Neural cell (in vitro differentiated cells): Measurements from ENCODE around the gene EPS8L2.

Experiments used
- EP300 ChIP-seq: fragments of 450-650 bp; conservative IDR thresholded peaks from 2 replicates; pipeline ENCODE4 v1.6.1; 2014; ENCODE audit warnings: antibody characterized with exemption, mild to moderate bottlenecking, moderate library complexity; ENCODE audit not compliant: poor library complexity, severe bottlenecking
- POLR2AphosphoS5 ChIP-seq: IDR thresholded peaks from 2 replicates; pipeline ENCODE4 v1.6.1; 2012
- RAD21 ChIP-seq: fragments of 450-650 bp; conservative IDR thresholded peaks from 2 replicates; pipeline ENCODE4 v1.6.1; 2014; ENCODE audit warnings: antibody characterized with exemption, mild to moderate bottlenecking, moderate library complexity
- SMC3 ChIP-seq: fragments of 450-650 bp; conservative IDR thresholded peaks from 2 replicates; pipeline ENCODE4 v1.6.1; 2014; ENCODE audit warnings: antibody characterized with exemption, mild to moderate bottlenecking, moderate library complexity; ENCODE audit not compliant: poor library complexity
- TAF1 ChIP-seq: IDR thresholded peaks from 2 replicates; pipeline ENCODE4 v1.6.1; 2012; ENCODE audit warnings: low read depth
- TF ChIP-seq, protein P1 (sequence below): fragments of 450-650 bp; IDR thresholded peaks from 2 replicates; pipeline ENCODE4 v1.5.1; 2014; ENCODE audit warnings: antibody characterized with exemption, mild to moderate bottlenecking, moderate library complexity; ENCODE audit not compliant: poor library complexity, severe bottlenecking
- TF ChIP-seq, protein P2 (sequence below): IDR thresholded peaks from 2 replicates; pipeline ENCODE4 v1.6.1; 2012; ENCODE audit warnings: borderline replicate concordance

DNA sequence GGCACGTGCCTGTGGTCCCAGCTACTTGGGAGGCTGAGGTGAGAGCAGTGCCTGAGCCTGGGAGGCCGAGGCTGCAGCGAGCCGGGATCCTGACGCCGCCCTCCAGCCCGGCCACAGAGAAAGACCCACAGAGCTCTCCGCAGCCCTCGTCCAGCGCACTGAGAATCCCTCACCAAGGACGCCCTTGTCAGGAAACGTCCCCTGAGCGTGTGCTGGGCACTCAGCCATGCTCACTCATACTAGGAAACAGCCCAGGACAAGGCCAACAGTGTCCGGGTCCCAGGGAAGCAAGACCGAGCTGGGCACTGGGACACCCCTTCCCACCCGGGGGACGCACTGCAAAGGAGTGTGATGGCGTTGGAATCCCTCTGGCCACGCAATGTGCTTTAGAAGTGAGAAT, 25.6 kb upstream of the EPS8L2 start:
- no peak for TF ChIP-seq TAF1
- TF ChIP-seq, protein P1, sequence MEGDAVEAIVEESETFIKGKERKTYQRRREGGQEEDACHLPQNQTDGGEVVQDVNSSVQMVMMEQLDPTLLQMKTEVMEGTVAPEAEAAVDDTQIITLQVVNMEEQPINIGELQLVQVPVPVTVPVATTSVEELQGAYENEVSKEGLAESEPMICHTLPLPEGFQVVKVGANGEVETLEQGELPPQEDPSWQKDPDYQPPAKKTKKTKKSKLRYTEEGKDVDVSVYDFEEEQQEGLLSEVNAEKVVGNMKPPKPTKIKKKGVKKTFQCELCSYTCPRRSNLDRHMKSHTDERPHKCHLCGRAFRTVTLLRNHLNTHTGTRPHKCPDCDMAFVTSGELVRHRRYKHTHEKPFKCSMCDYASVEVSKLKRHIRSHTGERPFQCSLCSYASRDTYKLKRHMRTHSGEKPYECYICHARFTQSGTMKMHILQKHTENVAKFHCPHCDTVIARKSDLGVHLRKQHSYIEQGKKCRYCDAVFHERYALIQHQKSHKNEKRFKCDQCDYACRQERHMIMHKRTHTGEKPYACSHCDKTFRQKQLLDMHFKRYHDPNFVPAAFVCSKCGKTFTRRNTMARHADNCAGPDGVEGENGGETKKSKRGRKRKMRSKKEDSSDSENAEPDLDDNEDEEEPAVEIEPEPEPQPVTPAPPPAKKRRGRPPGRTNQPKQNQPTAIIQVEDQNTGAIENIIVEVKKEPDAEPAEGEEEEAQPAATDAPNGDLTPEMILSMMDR, result no peak
- TF ChIP-seq SMC3, result no peak
- TF ChIP-seq POLR2AphosphoS5, result no peak
- TF ChIP-seq, protein P2, sequence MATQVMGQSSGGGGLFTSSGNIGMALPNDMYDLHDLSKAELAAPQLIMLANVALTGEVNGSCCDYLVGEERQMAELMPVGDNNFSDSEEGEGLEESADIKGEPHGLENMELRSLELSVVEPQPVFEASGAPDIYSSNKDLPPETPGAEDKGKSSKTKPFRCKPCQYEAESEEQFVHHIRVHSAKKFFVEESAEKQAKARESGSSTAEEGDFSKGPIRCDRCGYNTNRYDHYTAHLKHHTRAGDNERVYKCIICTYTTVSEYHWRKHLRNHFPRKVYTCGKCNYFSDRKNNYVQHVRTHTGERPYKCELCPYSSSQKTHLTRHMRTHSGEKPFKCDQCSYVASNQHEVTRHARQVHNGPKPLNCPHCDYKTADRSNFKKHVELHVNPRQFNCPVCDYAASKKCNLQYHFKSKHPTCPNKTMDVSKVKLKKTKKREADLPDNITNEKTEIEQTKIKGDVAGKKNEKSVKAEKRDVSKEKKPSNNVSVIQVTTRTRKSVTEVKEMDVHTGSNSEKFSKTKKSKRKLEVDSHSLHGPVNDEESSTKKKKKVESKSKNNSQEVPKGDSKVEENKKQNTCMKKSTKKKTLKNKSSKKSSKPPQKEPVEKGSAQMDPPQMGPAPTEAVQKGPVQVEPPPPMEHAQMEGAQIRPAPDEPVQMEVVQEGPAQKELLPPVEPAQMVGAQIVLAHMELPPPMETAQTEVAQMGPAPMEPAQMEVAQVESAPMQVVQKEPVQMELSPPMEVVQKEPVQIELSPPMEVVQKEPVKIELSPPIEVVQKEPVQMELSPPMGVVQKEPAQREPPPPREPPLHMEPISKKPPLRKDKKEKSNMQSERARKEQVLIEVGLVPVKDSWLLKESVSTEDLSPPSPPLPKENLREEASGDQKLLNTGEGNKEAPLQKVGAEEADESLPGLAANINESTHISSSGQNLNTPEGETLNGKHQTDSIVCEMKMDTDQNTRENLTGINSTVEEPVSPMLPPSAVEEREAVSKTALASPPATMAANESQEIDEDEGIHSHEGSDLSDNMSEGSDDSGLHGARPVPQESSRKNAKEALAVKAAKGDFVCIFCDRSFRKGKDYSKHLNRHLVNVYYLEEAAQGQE, result no peak
- TF ChIP-seq RAD21, result no peak
- TF ChIP-seq EP300, result no peak
